Testis (tissue), 3 donors: ENCODE measurements around the gene LYST. TPM values are rescaled to one million over a fixed set of nuclear protein-coding genes. Genes with fewer than 3 reads are reported as not detected.

Experiments
- DNase-seq: peaks from one replicate; pipeline ENCODE4 v3.0.0-alpha.2; 2019
- H3K27ac ChIP-seq, 2 donors: fragments of 200-600 bp; sonication (generic); one replicate each; pipeline ENCODE4 v1.5.1; 2019
- H3K27me3 ChIP-seq: fragments of 200-600 bp; sonication (generic); one replicate; pipeline ENCODE4 v1.5.1; 2019
- H3K36me3 ChIP-seq: fragments of 200-600 bp; sonication (generic); one replicate; pipeline ENCODE4 v1.5.1; 2017; ENCODE audit warnings: low read depth; ENCODE audit errors: missing control alignments
- H3K4me1 ChIP-seq: fragments of 200-600 bp; sonication (generic); one replicate; pipeline ENCODE4 v1.5.1; 2019
- H3K4me3 ChIP-seq, 2 donors: fragments of 200-600 bp; sonication (generic); one replicate each; pipeline ENCODE4 v1.5.1; 2017 to 2019
- H3K9me3 ChIP-seq: fragments of 200-600 bp; sonication (generic); one replicate; pipeline ENCODE4 v1.5.1; 2017
- POLR2A ChIP-seq: fragments of 450-650 bp; IDR thresholded peaks from one replicate; pipeline ENCODE4 v1.6.1; 2017; ENCODE audit warnings: antibody characterized with exemption, mild to moderate bottlenecking, moderate library complexity
- WGBS, 2 donors: methylation state at CpG; one replicate each; pipeline ENCODE4 v1.1.5; 2018; 5-methylcytosine and 5-hydroxymethylcytosine counted together
- intact Hi-C: fragments of 100-400 bp; cut with DNase I; formaldehyde crosslinking; loops from one replicate; pipeline ENCODE4 v1.15.1; 2023; ENCODE audit warnings: low total_unique reads
- polyA plus RNA-seq: library from polyadenylated mRNA; stranded (reverse); fragments of 350-450 nt; fragmentation: Illumina TruSeq; extraction: RNeasy Lipid Tissue Mini Kit (QIAGEN cat#74804); gene quantifications from one replicate; pipeline ENCODE4 v1.2.3, GENCODE V29; 2014; ENCODE audit warnings: low read depth, low replicate concordance; ENCODE audit not compliant: insufficient read depth
- total RNA-seq, 2 donors: library from RNA; depleted of rRNA; stranded (reverse); fragments of >200 nt; gene quantifications; one replicate each; pipeline ENCODE4 v1.2.3, GENCODE V29; 2016
- TF ChIP-seq, protein P1 (sequence below), 3 experiments: fragments of 450-650 bp in 2 of 3; fragments of 200-600 bp in 1 of 3; sonication (generic) in 1 of 3; IDR thresholded peaks; one replicate each; pipeline ENCODE4 v1.5.1; 2016 to 2019; ENCODE audit warnings: antibody characterized with exemption in 3 of 3, mild to moderate bottlenecking in 2 of 3, moderate library complexity in 1 of 3

Gene LYST
- total and polyA plus RNA-seq, 3 donors from 2014 or later, result 22.9 to 69.1 (median 60.9) TPM

DNA sequence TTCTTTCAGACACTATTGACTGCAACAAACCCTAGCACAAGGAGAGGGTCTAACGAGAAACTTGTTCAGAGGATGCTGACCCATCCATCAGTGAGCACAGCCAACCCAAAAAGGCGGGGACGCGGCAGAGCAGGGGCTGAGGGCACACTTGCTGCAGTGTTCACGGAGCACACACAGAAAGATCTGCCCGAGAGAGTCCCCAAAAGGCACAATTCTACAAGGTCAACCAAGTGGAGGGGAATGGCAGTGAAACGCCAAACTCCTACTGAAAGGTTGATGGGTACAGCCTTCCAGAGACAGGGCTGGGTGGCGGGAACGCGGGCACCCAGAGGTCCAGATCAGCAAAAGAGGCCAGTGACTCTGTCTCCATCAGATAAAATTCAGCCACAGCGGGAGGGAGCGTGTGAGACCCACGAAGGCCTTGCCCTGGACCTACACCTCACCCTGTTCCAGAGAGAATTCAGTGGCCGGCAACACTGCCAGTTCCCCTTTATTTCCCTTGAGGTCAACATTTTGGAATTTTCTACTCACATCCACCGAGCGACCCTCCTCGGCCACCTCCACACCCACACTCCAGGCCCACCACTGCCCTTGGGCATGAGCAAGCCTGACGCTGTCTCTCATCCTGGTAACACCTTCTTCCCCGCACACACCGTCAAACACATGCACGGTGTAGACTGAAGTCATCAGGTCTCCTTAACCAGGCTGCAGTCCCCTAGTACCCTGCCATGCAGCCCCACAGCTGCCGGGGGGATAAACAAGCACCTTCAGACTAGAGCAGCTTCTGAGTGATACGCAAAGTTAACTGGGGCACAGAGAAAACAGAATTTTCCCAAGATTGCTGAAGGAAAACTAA is 222.6 kb downstream of the LYST start:
- Histone ChIP-seq H3K27me3 (no peaks in the 10 kb centered on the region), H3K4me3 (no peak overlapping the region), H3K4me1 (peaks cover 6% of the 10 kb centered on the region), H3K36me3 (no peaks in the 10 kb centered on the region), H3K27ac (no peak overlapping the region), H3K9me3 (no peaks in the 10 kb centered on the region)
- WGBS, 2 donors, result 93 to 94% methylated on average over 22 to 23 of the region's 23 CpGs
- intact Hi-C loops, result no loop called here
- no peak for DNase-seq
- TF ChIP-seq POLR2A, result no peak
- TF ChIP-seq, protein P1, sequence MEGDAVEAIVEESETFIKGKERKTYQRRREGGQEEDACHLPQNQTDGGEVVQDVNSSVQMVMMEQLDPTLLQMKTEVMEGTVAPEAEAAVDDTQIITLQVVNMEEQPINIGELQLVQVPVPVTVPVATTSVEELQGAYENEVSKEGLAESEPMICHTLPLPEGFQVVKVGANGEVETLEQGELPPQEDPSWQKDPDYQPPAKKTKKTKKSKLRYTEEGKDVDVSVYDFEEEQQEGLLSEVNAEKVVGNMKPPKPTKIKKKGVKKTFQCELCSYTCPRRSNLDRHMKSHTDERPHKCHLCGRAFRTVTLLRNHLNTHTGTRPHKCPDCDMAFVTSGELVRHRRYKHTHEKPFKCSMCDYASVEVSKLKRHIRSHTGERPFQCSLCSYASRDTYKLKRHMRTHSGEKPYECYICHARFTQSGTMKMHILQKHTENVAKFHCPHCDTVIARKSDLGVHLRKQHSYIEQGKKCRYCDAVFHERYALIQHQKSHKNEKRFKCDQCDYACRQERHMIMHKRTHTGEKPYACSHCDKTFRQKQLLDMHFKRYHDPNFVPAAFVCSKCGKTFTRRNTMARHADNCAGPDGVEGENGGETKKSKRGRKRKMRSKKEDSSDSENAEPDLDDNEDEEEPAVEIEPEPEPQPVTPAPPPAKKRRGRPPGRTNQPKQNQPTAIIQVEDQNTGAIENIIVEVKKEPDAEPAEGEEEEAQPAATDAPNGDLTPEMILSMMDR (IDR thresholded peaks at IDR 0.05), result no peak

DNA sequence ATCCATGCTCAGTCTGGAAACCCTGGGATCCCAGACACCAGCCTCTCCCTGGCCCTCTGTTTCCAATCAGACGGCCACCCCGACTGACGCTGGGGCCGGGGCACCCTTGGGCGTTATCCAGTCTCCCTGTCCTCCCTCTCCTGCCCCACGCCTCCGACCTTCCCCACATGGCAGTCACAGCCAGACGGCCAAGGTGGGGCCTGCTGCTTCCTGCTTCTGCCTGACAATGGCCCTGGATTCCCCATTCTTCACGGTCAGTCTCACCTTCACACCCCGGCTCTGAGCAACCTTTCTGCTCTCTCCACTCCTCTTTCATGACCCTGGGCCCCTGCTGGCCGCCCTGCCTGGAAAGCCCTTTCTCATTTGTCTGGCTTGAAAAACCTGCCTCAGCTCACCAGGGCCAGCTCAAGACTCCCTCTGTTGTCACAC is 223.7 kb downstream of the LYST start:
- DNase-seq, result no peak
- Histone ChIP-seq H3K4me3 (no peak overlapping the region), H3K4me1 (no peaks in the 10 kb centered on the region), H3K36me3 (no peaks in the 10 kb centered on the region), H3K27ac (no peak overlapping the region), H3K27me3 (no peaks in the 10 kb centered on the region), H3K9me3 (no peaks in the 10 kb centered on the region)
- TF ChIP-seq, protein P1 (IDR thresholded peaks at IDR 0.05), result no peak
- TF ChIP-seq POLR2A, result no peak
- intact Hi-C loops, result no loop called here
- WGBS, 2 donors, result 70 to 77% methylated on average over 11 of the region's 11 CpGs

DNA sequence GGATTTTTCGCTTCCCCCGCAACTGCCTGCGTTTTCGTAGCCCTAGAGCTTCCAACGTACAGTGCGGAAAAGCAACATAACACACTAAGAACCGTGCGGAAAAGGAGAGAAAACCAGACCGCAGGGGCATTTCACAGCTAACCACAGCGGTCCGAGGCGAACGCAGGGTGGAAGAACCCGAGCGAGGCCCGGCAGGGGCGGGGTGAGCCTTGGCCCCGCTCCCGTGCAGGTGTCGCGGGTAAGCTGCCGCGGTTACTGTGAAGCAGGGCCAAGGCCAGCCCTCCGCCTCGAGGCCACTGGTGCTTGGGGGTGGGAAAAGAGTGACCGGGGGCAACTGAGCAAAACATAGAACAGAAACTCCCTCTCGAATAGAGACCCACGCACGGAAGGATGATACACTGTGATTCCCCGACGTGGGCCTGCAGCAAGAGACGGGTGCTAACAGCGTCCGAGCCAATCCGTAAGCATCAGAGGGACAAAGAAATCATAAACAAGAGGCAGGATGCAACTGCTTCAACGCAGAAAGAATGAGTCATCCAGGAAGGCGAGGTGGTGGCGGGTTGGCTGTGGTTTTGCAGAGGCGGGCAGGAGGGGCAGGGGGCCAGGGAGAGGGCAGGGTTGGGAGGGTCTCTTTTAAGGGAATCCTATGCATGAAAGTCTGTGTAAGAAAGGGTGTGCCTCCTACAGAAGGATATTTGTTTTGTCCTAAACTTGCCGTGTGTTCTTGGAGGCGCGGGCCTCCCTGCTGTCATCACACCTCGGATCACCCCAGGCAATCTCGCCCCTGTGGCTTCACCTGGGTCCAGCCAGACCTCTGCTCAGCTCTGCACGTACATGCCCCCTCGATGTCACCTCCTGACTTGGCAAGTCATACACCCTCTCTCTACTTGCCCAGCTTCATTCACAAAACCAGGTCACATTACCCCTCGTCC is 224.4 kb downstream of the LYST start:
- Histone ChIP-seq H3K27ac (no peak overlapping the region), H3K36me3 (no peaks in the 10 kb centered on the region), H3K9me3 (no peaks in the 10 kb centered on the region), H3K4me3 (peak overlapping the region in 1 of 2 donors; percentile 20), H3K4me1 (no peaks in the 10 kb centered on the region), H3K27me3 (no peaks in the 10 kb centered on the region)
- no peak for TF ChIP-seq POLR2A
- TF ChIP-seq, protein P1 (IDR thresholded peaks at IDR 0.05), result no peak
- DNase-seq, result no peak
- intact Hi-C loops, result no loop called here
- WGBS, 2 donors, result 52 to 53% methylated on average over 36 to 47 of the region's 47 CpGs

DNA sequence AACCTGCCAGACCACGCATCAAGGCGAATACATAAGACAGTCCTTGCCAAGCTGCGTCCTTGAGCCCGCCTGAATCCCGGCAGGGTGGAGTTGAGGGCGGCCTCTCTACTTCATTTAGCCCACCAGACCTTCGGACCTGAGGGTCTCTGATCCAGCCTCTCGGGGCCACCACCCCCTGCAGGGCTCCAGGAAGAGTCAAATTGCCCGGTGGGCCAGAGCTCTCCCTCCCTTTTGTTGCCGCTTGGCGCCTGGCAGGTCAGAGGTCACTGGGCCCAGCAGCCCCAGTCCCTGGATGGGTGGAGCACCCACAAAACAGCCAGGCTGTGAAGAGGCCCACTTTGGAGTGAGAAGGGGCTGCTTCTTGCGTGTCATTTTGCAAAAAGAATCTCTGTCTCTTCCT is 226.1 kb downstream of the LYST start:
- intact Hi-C loops, result no loop called here
- no peaks in the 10 kb centered on the region for H3K9me3 ChIP-seq

More for the DNA sequence above, 226.1 kb downstream of the LYST start:
- no peak overlapping the region for H3K4me3 ChIP-seq
- WGBS, 2 donors, result 86 to 94% methylated on average over 12 of the region's 12 CpGs
- DNase-seq, result no peak
- TF ChIP-seq, protein P1 (IDR thresholded peaks at IDR 0.05), result no peak
- TF ChIP-seq POLR2A, result no peak
- no peak overlapping the region for H3K27ac ChIP-seq
- no peaks in the 10 kb centered on the region for H3K4me1 ChIP-seq
- no peaks in the 10 kb centered on the region for H3K27me3 ChIP-seq
- H3K36me3 ChIP-seq, result no peaks in the 10 kb centered on the region
